Renal pelvis (tissue), 12 donors: ENCODE results near the gene RTCB. TPM values are rescaled to one million over a fixed set of nuclear protein-coding genes. Genes with fewer than 3 reads are reported as not detected.

Source experiments
- DNase-seq: peaks from one replicate; pipeline ENCODE4 v3.0.0-alpha.2; 2013
- long read RNA-seq, 16 experiments: transcript quantifications; one replicate each; lab custom pipeline, GENCODE V29; 2026
- polyA plus RNA-seq, 3 donors: library from polyadenylated mRNA; unstranded; fragments of 120-200 nt; gene quantifications; one replicate each; pipeline ENCODE4 v1.2.1, GENCODE V29; 2013; ENCODE audit not compliant: insufficient read length in 3 of 3

The RTCB gene
- polyA plus RNA-seq = 100 to 1,000 TPM; 110 to 113 (median 111) TPM
- long read RNA-seq, donor 1, transcript RTCB-201 (12 exons, 2,027 nt) = major isoform, 33 of 45 reads
- long read RNA-seq, donor 1, partial matches to known transcripts = 9 of 45 reads
- long read RNA-seq, donor 1, other reads (novel, unspliced or antisense) = 0 of 45 reads
- long read RNA-seq, donor 2, transcript RTCB-205 (5 exons, 767 nt) = minor isoform, 7 of 110 reads
- long read RNA-seq, donor 2, transcript RTCB-201 (12 exons, 2,027 nt) = major isoform, 77 of 110 reads
- long read RNA-seq, donor 2, partial matches to known transcripts = 25 of 110 reads
- long read RNA-seq, donor 2, other reads (novel, unspliced or antisense) = 0 of 110 reads
- long read RNA-seq, donor 3, transcript RTCB-201 (12 exons, 2,027 nt) = major isoform, 41 of 55 reads
- long read RNA-seq, donor 3, partial matches to known transcripts = 10 of 55 reads
- long read RNA-seq, donor 3, other reads (novel, unspliced or antisense) = 0 of 55 reads
- long read RNA-seq, donor 4, transcript RTCB-201 (12 exons, 2,027 nt) = major isoform, 52 of 70 reads
- long read RNA-seq, donor 4, partial matches to known transcripts = 14 of 70 reads
- long read RNA-seq, donor 4, other reads (novel, unspliced or antisense) = 0 of 70 reads
- long read RNA-seq, donor 5, transcript RTCB-201 (12 exons, 2,027 nt) = major isoform, 24 of 37 reads
- long read RNA-seq, donor 5, partial matches to known transcripts = 11 of 37 reads
- long read RNA-seq, donor 5, other reads (novel, unspliced or antisense) = 0 of 37 reads
- long read RNA-seq, donor 6, transcript RTCB-205 (5 exons, 767 nt) = minor isoform, 5 of 48 reads
- long read RNA-seq, donor 6, transcript RTCB-201 (12 exons, 2,027 nt) = major isoform, 43 of 48 reads
- long read RNA-seq, donor 6, partial matches to known transcripts = 0 of 48 reads
- long read RNA-seq, donor 6, other reads (novel, unspliced or antisense) = 0 of 48 reads
- long read RNA-seq, donor 7, transcript RTCB-201 (12 exons, 2,027 nt) = major isoform, 44 of 46 reads
- long read RNA-seq, donor 7, partial matches to known transcripts = 0 of 46 reads
- long read RNA-seq, donor 7, other reads (novel, unspliced or antisense) = 0 of 46 reads
- long read RNA-seq, donor 8, transcript RTCB-201 (12 exons, 2,027 nt) = major isoform, 7 of 14 reads
- long read RNA-seq, donor 8, partial matches to known transcripts = 6 of 14 reads
- long read RNA-seq, donor 8, other reads (novel, unspliced or antisense) = 0 of 14 reads
- long read RNA-seq, donor 9, transcript RTCB-201 (12 exons, 2,027 nt) = major isoform, 63 of 103 reads
- long read RNA-seq, donor 9, partial matches to known transcripts = 38 of 103 reads
- long read RNA-seq, donor 9, other reads (novel, unspliced or antisense) = 0 of 103 reads
- long read RNA-seq, donor 10, transcript RTCB-205 (5 exons, 767 nt) = minor isoform, 6 of 48 reads
- long read RNA-seq, donor 10, transcript RTCB-201 (12 exons, 2,027 nt) = major isoform, 31 of 48 reads
- long read RNA-seq, donor 10, partial matches to known transcripts = 10 of 48 reads
- long read RNA-seq, donor 10, other reads (novel, unspliced or antisense) = 0 of 48 reads
- long read RNA-seq, donor 11, transcript RTCB-201 (12 exons, 2,027 nt) = major isoform, 21 of 27 reads
- long read RNA-seq, donor 11, transcript RTCB-205 (5 exons, 767 nt) = minor isoform, 5 of 27 reads
- long read RNA-seq, donor 11, partial matches to known transcripts = 0 of 27 reads
- long read RNA-seq, donor 11, other reads (novel, unspliced or antisense) = 0 of 27 reads
- long read RNA-seq, donor 12, transcript RTCB-201 (12 exons, 2,027 nt) = major isoform, 51 of 86 reads
- long read RNA-seq, donor 12, partial matches to known transcripts = 31 of 86 reads
- long read RNA-seq, donor 12, other reads (novel, unspliced or antisense) = 0 of 86 reads
- long read RNA-seq, donor 13, transcript RTCB-201 (12 exons, 2,027 nt) = major isoform, 14 of 17 reads
- long read RNA-seq, donor 13, partial matches to known transcripts = 0 of 17 reads
- long read RNA-seq, donor 13, other reads (novel, unspliced or antisense) = 0 of 17 reads
- long read RNA-seq, donor 14, transcript RTCB-201 (12 exons, 2,027 nt) = major isoform, 50 of 58 reads
- long read RNA-seq, donor 14, transcript RTCB-205 (5 exons, 767 nt) = minor isoform, 6 of 58 reads
- long read RNA-seq, donor 14, partial matches to known transcripts = 0 of 58 reads
- long read RNA-seq, donor 14, other reads (novel, unspliced or antisense) = 0 of 58 reads
- long read RNA-seq, donor 15, transcript RTCB-201 (12 exons, 2,027 nt) = major isoform, 70 of 97 reads
- long read RNA-seq, donor 15, transcript RTCB-205 (5 exons, 767 nt) = minor isoform, 6 of 97 reads
- long read RNA-seq, donor 15, partial matches to known transcripts = 19 of 97 reads
- long read RNA-seq, donor 15, other reads (novel, unspliced or antisense) = 0 of 97 reads
- long read RNA-seq, donor 16, transcript RTCB-201 (12 exons, 2,027 nt) = major isoform, 55 of 79 reads
- long read RNA-seq, donor 16, partial matches to known transcripts = 21 of 79 reads
- long read RNA-seq, donor 16, other reads (novel, unspliced or antisense) = 0 of 79 reads

DNA sequence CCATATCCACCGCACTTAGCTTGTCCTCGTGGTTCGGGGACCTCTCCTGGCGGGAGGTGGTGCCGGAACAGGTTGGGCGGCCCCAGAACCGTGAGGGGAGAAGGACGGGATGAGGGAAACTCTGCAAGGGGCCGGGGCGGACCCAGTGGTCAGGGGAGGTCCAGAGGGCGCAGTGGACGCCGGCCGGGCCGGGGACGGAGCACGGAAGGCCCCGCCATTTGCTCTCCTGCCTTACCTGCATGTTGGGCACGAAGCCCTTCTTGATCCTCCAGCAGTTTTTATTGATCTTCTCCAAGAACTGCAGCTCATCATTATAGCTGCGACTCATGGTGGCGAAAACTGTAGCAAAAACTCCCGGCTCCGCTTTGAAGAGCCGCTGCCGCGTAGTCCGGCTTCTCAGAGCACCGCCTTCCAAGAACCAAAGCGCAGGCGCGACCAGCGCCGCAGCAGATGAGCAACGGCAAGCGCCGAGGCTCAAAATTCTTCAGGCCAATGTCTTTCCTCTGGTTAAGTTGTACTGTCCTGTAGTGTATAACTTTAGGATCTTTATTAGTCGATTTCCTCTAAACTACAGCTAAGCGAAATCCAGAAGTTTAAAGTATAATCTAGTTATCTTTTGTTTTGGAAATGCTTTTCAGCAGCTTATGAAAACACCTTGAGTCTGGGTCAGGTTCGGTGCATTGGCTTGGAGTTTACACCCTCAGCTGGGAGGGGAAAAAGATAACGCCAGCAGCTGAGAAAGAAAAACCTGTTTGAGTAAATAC, at the start of gene RTCB:
RTCB (minus strand) TSS at position 419 of the 764 bp plus-strand sequence; CDS start at position 328, 91 bp downstream.
- peak; percentile 94 for DNase-seq

DNA sequence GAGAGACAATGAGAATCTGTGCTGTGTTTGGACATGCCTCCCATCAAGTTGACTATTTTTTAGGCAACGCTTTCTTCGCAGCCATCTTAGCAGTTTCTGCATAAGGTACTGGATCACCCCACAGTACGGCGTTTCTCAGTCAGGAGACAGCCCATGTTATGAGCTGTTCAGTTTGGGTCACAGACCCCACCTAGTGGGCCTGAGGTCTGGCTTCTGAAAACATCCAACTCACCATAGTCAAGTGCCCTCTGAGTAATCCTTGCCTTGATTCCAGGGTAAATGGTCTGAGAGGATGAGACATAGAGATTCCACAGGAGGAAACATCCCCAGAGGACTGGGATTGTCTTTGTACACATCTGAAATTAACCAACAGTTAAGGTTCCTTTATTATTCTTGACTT, 45.0 kb upstream of the RTCB start:
- DNase-seq = no peak

- no peak for DNase-seq
These were observed 36.9 kb upstream of the RTCB start for GRCh38 chr22:32448980-32449379.

DNA sequence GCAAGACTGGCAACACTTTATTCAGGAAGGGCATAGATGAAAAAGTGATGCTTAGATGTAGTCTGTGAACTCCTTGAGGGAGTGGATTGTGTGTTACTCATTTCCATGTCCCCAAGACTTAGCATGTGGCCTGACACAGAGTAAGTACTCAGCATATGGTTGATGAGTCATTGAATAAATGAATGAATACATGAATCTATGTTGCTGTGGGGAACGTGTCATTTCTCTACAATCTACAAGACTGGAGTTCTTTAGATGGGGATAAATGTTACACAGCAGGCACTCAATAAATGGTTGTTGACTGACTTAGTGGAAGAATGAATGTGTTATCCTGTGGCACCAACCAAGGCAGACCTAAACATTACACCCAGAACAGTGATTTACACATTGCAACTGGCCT, 34.3 kb upstream of the RTCB start:
- no peak for DNase-seq

GRCh38 chr22:32444068-32444467, 32.0 kb upstream of the RTCB start:
- no peak for DNase-seq

DNA sequence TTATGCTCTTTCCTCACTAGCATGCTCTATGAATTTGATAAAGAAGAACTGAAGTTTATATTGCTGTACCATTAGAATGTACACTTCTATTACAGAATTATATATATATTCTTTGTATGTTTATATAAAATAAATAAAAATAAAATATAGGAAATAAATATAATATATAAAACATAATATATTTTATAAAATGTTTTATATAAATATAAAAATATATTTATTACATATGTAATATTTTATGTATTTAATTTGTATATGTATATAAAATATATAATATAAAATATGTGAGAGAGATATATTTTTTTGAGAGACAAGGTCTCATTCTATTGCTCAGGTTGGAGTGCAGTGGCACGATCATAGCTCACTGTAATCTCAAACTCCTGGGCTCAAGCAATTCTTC, 18.3 kb upstream of the RTCB start:
- no peak for DNase-seq

GRCh38 chr22:32426881-32427280, 14.8 kb upstream of the RTCB start:
- no peak for DNase-seq

DNA sequence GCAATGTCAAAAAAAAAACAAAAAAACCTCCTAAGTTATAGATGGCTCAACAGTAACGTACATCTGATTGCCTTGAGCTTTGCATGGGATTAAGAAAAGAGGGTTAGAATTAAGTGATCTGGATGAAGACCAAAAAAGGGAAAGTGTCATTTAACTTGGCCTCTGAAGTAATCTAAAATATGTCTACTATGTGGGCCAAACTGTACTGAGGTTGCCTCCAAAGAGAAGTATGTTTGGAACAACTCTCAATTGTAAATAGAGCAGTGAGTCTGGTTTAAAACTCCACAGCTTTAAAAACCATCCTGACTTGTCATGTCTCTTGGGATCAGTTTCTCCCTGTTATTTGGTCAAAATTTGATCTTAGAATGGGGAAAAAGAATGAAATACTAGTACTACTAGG, 11.6 kb upstream of the RTCB start:
- no peak for DNase-seq

DNA sequence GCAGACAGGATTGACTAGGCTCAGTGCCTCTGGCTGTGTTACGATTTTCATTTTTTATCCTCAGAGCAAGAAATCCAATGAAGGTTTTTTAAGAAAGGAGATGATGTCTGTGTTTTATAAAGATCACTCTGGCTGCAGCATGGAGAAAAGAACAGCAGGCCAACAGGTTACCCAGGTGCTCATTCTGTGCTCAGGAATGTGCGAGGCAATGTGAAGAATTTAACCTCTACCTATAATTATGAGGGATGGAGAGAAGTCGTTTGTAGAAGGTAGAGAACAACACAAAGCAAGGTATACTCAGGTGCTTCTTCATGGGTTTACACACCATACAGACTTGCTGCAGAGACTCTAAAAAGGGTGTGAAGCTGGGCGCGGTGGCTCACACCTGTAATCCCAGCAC, 10.0 kb upstream of the RTCB start:
- DNase-seq = no peak

DNA sequence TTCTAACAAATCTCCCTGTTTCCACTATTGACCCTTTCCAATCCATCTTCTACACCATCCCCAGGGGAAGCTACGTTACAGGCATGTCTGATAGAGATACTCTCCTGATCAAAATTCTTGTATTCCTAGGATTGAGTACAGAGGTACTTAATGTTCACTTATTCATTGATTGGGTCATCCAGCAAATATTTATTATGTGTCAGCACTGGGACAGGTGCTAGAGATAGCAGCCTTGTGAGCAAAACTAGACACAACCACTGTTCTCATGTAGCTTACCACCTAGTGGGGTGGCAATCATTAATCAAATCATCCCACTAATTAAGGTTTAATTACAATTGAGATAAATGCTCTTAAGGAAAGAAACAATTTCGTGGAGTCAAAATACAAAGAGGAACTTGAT, 9.4 kb upstream of the RTCB start:
- DNase-seq = no peak

DNA sequence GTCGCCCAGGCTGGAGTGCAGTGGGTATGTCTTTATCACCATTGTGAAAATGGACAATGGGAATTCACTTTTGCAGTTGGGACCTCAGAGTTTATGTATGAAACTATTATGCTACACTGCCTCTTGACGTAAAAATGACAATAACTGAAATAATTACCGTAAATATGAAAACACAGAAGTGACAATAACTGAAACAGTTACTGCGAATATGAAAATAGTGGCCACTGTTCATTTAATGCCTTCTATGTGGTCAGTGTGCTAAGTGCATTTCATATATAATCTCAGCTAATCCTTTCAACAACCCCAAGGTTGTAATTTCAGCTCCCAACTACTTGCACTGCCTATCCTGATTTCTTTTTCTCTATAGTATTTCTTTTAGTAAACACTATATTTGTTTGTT, 5.9 kb upstream of the RTCB start:
- DNase-seq = no peak

GRCh38 chr22:32416556-32417085, 4.6 kb upstream of the RTCB start:
- no peak for DNase-seq

- no peak for DNase-seq
These were observed 2.1 kb upstream of the RTCB start for GRCh38 chr22:32414191-32414590.

DNA sequence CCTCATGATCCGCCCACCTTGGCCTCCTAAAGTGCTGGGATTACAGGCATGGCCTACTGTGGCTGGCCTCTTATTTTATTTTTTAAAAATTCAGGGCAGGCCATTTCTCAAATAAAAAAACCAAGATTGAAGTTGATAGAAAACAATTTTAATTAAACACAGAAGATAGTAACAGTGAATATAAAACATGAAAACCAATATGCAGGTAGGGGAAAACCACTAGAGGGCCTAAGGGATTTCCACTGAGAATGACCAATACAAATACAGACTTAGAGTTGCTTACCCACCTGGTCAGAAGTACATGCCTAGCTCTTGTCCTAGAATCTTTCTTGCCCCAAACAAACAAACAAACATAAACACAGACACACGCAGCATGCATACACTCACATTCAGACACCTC, 1.7 kb upstream of the RTCB start:
- DNase-seq = no peak

DNA sequence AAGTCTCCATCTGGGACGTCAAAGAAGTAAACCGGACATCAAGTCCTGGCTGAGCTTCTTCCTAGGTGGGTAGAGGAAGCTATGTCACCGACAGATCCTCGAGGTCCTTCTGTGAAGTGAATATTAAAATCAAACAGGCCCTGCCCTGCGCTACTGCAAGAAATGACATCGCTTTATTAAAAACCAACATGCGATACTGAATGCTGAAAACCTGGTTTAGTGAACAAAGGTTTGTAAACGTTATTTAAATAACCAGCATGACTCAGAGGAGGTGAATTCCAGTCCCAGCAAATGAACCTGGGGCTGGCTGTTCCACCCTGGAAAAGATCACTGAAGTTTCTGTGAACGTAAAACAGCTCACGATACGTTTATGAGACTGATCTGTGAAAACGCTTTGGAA, 645 bp downstream of the RTCB start:
- no peak for DNase-seq

GRCh38 chr22:32410459-32410858, 1.6 kb downstream of the RTCB start:
- no peak for DNase-seq

GRCh38 chr22:32409977-32410376, 2.1 kb downstream of the RTCB start:
- DNase-seq = no peak

DNA sequence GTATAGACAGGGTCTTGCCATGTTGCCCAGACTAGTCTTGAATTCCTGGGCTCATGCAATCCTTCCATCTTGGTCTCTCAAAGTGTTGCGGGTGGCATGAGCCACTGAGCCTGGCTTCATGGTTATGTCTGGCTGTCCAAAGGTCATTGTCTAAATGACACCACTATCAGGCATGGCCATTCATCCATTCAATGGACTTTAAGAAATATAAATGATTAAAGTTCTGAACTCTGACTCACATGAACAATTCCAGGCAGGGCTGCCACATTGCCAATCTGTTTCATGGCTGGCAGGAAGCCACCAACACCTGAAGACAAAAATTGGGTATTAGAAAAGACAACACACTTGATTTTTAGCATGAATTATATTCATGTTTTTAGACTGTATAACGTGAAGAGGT, 4.1 kb downstream of the RTCB start:
- DNase-seq = no peak
